ENCODE results near the gene MAGEA3.
"Not testable (repeated sequence)": the region's sequence is repeated elsewhere in the genome, so short reads cannot be mapped to it uniquely, and the experiment has no call there.

MAGEA3 gene, protein sequence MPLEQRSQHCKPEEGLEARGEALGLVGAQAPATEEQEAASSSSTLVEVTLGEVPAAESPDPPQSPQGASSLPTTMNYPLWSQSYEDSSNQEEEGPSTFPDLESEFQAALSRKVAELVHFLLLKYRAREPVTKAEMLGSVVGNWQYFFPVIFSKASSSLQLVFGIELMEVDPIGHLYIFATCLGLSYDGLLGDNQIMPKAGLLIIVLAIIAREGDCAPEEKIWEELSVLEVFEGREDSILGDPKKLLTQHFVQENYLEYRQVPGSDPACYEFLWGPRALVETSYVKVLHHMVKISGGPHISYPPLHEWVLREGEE
- total RNA-seq = 0 reads per million in 2 donors

DNA sequence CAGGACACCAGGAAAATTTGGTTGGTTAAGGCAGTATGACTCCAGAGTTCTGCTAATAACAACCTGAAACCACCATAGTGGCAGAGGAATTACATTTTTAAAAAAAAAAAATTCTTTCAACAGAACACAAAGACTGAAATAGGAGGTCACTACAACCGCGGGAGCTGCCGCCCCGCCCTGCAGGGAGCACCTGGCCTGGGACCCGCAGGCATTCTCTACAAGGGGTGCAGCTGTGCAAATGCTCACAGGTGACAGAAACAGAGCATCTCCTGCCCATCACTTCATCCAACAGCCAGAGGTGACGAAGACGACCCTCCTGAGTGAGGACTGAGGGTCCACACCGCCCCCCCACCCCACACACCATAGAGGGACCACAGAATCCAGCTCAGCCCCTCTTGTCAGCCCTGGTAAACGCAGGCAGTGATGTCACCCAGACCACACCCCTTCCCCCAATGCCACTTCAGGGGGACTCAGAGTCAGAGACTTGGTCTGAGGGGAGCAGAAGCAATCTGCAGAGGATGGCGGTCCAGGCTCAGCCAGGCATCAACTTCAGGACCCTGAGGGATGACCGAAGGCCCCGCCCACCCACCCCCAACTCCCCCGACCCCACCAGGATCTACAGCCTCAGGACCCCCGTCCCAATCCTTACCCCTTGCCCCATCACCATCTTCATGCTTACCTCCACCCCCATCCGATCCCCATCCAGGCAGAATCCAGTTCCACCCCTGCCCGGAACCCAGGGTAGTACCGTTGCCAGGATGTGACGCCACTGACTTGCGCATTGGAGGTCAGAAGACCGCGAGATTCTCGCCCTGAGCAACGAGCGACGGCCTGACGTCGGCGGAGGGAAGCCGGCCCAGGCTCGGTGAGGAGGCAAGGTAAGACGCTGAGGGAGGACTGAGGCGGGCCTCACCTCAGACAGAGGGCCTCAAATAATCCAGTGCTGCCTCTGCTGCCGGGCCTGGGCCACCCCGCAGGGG, at the start of gene MAGEA3:
TSS of gene MAGEA3 (plus strand) at position 843 of the 980 bp plus-strand sequence. CDS start 2,039 bp downstream, outside the sequence.
- DNase-seq = not testable (repeated sequence)

DNA sequence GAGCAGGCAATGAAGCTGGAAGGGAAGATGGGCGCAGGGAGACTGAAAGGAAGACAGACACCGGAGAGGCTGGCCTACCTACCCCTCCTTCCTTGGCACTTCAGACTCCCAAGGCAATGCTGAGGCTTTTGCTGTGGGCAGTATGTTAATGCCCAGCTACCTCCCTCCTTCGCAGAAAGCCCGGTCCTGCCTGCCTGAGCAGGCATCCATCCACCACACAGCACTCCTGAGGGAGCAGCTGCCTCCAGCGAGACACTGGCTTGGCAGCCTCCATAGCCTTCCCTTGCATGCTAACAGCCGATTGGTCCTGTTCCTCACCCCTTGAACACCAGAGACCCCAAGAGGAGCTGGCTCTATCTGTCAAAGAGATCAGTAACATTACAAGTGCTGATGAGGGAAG, 46.5 kb upstream of the MAGEA3 start:
- no peak for DNase-seq

DNA sequence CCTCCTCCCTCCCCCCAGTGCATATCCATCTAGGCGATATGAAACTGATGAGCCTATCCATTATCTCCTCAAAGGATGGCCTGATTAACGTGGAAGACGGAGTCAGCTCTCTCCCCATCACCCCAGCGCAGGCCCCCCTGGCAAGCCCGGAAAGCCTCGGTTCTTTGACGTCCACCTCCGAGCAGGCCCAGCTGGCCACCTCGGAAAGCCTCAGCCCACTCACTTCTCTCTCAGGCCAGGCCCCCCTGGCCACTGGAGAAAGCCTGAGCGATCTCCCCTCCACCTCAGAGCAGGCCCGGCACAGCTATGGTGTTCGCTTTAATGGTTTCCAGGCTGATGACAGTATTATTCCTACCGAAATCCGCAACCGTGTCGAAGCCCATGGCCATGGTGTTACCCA, 46.1 kb upstream of the MAGEA3 start:
- no peak for DNase-seq

DNA sequence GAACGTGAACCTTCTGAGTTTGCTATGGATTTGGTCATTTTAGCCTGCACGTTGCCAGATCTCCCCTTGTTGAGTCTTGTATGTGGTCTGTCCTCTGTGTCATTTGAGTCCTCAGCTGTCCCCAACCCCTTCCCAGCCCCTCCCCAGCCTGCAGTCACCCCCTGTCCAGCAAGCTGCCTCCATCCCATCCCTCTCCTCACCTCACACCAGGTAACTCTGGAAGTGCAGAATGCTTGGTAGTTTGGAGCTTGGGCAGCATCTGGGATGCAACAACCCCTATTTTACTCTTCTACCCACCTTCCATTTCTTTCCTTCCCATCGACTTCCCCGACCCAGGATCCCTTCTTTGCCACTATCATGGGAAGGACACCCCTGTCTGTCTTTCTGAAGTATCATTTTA, 42.5 kb upstream of the MAGEA3 start:
- DNase-seq = no peak

DNA sequence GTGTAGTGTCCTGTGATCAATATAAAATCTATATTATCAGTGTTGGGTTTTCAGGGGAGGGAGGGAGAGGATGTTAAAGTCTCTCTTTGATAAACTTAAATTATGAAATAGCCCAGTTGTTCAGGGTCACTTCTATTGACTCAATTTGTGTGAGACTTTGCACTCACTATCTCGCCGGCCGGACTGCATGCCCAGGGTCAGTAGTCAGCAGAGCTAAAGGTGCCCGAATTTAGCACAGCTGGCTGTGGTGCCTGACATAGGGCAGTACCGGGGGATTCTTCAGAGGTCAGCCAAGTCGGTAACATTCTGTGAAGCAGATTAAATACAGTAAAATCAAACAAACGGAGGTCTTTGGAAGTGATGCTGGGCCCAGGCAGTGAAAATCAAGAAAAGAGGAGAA, 41.7 kb upstream of the MAGEA3 start:
- no peak for DNase-seq

DNA sequence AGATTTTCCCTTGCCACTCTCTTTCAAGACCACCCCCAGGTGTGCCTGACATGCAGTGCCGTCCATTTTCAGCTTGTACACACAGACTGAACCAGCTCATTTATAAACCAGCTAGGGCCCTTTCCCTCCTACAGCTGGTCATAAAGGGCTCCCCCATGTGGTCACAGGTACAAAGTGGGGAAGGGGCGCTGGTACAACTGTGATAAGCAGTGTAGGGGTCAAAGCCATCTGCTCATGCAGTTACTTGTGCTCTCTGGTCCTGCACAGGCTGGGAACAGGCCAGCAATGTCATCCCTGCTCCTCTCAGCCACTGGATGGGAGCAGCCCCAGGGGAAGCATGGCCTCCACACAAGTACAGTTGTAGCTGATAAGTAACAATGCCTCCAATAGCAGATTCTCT, 40.3 kb upstream of the MAGEA3 start:
- no peak for DNase-seq

DNA sequence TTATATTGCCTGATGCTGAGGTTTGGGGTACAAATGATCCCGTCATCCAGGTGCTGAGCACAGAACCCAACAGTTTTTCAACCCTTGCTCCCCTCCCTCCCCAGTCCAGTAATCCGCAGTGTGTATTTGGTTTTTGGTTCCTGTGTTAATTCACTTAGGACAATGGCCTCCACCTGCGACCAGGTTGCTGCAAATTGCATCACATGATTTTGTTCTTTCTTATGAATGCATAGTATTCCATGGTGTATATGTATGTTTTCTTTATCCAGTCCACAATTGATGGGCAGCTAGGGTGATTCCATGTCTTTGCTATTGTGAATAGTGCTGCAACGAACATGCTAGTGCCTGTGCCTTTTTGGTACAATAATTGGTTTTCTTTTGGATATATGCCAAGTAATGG, 35.5 kb upstream of the MAGEA3 start:
- DNase-seq = no peak

DNA sequence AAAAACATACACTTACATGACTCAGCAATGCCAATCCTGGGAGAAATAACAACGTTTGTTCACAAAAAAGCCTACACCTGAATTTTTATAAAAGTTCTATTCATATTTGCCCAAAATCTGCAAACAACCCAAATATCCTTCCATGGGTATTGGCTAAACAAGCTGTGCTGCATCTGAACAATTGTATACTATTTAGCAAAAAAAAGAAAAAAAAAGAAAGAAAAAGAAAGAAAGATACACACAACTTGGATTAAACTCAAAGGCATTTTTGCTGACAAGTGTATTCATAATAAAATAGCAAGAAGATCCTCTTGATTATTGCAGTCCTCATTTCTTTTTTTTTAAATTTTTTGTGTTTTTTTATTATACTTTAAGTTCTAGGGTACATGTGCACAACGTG, 24.5 kb upstream of the MAGEA3 start:
- no peak for DNase-seq

DNA sequence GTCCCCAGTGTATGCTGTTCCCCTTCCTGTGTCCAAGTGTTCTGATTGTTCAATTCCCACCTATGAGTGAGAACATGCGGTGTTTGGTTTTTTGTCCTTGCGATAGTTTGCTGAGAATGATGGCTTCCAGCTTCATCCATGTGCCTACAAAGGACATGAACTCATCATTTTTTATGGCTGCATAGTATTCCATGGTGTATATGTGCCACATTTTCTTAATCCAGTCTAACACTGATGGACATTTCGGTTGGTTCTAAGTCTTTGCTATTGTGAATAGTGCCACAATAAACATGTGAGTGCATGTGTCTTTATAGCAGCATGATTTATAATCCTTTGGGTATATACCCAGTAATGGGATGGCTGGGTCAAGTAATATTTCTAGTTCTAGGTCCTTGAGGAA, 23.9 kb upstream of the MAGEA3 start:
- DNase-seq = not testable (repeated sequence)

DNA sequence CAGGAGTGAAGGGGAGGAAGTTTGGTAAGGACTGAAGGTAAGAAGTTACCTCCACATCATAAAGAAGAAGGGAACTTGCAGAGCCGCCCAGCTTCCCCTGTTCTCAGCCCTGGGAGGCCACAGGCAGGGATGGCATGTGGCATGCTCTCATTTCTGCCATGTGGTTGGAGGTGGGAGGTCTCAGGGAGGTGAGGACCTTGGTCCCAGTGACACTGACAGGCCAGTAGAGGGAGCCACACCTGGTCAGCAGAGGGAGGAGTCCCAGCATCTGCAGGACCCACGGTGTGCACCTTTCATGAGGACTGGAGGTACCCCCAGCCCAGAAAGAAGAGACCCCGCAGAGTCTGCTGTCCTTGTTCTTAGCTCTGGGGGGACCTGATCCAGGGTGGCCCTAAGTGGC, 17.6 kb upstream of the MAGEA3 start:
- DNase-seq = not testable (repeated sequence)

DNA sequence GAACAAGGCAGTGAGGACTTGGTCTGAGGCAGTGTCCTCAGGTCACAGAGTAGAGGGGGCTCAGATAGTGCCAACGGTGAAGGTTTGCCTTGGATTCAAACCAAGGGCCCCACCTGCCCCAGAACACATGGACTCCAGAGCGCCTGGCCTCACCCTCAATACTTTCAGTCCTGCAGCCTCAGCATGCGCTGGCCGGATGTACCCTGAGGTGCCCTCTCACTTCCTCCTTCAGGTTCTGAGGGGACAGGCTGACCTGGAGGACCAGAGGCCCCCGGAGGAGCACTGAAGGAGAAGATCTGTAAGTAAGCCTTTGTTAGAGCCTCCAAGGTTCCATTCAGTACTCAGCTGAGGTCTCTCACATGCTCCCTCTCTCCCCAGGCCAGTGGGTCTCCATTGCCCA, 1.8 kb downstream of the MAGEA3 start:
- DNase-seq = not testable (repeated sequence)

DNA sequence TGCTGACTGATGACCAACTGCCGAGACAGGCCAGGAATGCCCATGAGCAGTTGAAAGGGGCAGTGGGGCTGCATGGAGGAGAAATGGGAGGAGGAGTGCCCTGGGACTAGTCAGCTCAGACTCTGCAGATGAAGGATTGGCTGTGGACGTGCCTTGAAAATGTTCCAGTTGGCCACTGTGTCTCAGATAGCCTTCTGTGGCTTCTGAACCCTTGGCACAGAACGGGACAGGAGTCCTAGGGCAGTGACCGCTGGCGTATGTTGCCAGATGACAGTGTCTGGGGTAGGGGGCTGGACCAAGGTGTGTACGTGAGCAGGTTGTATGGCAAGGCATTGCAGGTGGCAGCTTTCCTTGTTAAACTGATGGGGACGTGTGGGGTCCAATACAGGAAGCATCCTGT, 7.9 kb downstream of the MAGEA3 start:
- DNase-seq = not testable (repeated sequence)

DNA sequence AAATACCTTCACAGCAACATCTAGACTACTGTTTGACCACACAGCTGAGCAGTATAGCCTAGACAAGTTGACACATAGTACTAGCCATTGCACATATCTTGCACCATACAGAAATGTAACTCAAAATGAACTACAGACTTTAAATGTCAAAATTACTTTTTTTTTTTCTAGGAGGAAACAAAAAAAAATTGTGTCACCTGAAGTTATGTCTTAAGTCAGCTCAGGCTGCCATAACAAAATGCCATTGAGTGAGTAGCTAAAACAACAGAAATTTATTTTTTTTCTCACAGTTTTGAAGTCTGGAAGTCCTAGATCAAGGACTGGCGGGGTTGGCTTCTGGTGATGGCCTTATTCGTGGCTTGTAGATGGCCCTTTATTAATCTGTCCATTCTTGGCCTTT, 10.6 kb downstream of the MAGEA3 start, which contains the start of gene CSAG2:
TSS of gene CSAG2 (minus strand) at position 101 of the 400 bp plus-strand sequence. CDS start 161 bp downstream, outside the sequence.
- DNase-seq = not testable (repeated sequence)

DNA sequence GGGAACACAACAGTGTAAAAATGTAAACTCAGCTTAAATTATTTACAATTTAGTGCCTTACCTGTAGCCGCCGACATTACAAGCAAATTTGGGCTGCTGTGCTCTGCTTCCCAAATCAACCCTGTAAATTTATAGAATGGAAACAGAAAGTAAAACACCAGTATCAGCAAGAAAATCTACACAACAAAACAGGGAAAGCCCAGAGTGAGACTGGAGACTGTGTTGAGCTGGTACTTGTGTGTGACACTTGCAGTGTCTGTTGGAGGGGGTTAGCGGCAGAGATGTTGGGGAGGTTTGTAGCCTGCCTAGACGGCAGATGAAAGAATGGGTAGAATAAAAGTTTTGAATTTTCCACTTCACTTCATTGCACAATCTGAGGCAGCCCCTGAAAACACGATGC, 14.6 kb downstream of the MAGEA3 start:
- not testable (repeated sequence) for DNase-seq

DNA sequence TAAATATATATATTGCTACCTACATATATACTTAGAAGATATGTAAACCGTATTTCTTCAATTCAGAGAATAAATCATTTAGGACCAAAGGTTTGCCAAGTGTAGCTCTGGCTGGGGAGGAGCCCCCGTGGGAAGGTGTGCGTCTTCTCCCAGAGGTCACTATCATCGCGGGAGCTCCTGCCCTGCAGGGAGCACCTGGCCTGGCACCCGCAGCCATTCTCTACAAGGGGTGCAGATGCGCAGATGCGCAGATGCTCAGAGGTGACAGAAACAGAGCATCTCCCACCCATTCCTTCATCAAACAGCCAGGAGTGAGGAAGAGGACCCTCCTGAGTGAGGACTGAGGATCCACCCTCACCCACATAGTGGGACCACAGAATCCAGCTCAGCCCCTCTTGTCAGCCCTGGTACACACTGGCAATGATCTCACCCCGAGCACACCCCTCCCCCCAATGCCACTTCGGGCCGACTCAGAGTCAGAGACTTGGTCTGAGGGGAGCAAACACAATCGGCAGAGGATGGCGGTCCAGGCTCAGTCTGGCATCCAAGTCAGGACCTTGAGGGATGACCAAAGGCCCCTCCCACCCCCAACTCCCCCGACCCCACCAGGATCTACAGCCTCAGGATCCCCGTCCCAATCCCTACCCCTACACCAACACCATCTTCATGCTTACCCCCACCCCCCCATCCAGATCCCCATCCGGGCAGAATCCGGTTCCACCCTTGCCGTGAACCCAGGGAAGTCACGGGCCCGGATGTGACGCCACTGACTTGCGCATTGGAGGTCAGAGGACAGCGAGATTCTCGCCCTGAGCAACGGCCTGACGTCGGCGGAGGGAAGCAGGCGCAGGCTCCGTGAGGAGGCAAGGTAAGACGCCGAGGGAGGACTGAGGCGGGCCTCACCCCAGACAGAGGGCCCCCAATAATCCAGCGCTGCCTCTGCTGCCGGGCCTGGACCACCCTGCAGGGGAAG, 15.5 kb downstream of the MAGEA3 start, which contains the start of gene MAGEA2B:
TSS of gene MAGEA2B (plus strand) at position 814 of the 973 bp plus-strand sequence. CDS start 2,479 bp downstream, outside the sequence.
- DNase-seq = not testable (repeated sequence)

DNA sequence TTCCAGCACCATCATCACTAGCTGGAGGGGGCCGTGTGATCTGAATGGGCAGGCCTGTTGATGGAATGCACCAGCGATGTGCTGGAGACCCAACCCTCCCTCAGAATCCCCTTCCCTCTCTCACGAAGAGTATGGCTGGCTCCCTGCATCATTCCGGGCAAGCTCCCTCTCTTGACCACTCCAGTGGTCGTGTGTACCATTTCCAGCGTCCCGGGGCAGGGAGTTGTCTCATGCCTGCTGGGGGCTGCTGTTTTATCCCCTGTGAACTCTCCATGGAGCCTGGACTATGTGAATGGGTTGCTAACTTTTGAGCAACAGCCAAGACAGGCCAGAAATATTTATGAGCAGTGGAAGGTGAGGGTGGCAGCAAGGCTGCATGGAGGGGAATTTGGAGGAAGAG, 26.8 kb downstream of the MAGEA3 start:
- no peak for DNase-seq

DNA sequence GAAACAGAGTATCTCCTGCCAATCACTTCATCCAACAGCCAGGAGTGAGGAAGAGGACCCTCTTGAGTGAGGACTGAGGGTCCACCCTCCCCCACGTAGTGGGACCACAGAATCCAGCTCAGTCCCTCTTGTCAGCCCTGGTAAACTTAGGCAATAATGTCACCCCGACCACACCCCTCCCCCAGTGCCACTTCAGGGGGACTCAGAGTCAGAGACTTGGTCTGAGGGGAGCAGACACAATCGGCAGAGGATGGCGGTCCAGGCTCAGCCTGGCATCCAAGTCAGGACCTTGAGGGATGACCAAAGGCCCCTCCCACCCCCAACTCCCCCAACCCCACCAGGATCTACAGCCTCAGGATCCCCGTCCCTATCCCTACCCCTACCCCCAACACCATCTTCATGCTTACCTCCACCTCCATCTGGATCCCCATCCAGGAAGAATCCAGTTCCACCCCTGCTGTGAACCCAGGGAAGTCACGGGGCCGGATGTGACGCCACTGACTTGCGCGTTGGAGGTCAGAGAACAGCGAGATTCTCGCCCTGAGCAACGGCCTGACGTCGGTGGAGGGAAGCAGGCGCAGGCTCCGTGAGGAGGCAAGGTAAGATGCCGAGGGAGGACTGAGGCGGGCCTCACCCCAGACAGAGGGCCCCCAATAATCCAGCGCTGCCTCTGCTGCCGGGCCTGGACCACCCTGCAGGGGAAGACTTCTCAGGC, 34.8 kb downstream of the MAGEA3 start, which contains the start of the genes CSAG1 and MAGEA12:
TSS of gene CSAG1 (minus strand) at position 461 of the 715 bp plus-strand sequence. CDS start 1,261 bp downstream, outside the sequence.
TSS of gene MAGEA12 (plus strand) at position 497 of the 715 bp plus-strand sequence. CDS start 2,405 bp downstream, outside the sequence.
- DNase-seq = no peak

DNA sequence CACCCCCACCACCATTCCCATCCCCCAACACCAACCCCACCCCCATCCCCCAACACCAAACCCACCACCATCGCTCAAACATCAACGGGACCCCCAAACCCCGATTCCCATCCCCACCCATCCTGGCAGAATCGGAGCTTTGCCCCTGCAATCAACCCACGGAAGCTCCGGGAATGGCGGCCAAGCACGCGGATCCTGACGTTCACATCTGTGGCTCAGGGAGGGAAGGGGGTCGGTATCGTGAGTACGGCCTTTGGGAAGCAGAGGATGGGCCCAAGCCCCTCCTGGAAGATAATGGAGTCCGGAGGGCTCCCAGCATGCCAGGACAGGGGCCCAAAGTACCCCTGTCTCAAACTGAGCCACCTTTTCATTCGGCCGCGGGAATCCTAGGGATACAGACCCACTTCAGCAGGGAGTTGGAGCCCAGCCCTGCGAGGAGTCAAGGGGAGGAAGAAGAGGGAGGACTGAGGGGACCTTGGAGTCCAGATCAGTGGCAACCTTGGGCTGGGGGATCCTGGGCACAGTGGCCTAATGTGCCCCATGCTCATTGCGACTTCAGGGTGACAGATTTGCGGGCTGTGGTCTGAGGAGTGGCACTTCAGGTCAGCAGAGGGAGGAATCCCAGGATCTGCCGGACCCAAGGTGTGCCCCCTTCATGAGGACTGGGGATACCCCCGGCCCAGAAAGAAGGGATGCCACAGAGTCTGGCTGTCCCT, 35.7 kb downstream of the MAGEA3 start:
- DNase-seq = not testable (repeated sequence)

DNA sequence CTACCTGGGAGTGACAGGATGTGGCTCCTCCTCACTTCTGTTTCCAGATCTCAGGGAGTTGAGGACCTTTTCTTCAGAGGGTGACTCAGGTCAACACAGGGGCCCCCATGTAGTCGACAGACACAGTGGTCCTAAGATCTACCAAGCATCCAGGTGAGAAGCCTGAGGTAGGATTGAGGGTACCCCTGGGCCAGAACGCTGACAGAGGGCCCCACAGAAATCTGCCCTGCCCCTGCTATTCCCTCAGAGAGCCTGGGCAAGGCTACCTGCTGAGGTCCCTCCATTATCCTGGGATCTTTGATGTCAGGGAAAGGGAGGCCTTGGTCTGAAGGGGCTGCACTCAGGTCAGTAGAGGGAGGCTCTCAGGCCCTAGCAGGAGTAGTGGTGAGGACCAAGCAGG, 36.5 kb downstream of the MAGEA3 start:
- DNase-seq = no peak

DNA sequence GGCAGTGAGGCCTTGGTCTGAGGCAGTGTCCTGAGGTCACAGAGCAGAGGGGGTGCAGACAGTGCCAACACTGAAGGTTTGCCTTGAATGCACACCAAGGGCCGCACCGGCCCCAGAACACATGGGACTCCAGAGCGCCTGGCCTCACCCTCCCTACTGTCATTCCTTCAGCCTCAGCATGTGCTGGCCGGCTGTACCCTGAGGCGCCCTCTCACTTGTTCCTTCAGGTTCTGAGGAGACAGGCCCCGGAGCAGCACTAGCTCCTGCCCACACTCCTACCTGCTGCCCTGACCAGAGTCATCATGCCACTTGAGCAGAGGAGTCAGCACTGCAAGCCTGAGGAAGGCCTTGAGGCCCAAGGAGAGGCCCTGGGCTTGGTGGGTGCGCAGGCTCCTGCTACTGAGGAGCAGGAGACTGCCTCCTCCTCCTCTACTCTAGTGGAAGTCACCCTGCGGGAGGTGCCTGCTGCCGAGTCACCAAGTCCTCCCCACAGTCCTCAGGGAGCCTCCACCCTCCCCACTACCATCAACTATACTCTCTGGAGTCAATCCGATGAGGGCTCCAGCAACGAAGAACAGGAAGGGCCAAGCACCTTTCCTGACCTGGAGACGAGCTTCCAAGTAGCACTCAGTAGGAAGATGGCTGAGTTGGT, 37.4 kb downstream of the MAGEA3 start:
- DNase-seq = no peak

Measured in activated gamma-delta T cell (primary cell).